Activated B cell treated with CpG ODN at 0.5 μM for 24 hours (primary cell): ENCODE results near the gene ATP8A2. TPM values are rescaled to one million over a fixed set of nuclear protein-coding genes. Genes with fewer than 3 reads are reported as not detected.

ENCODE experiments used
- ATAC-seq: fragments of 200-7000 bp; cut with Tn5 transposase; one replicate; pipeline ENCODE4 v1.10.0; 2021; ENCODE audit warnings: low read depth, mild to moderate bottlenecking, moderate library complexity
- CTCF ChIA-PET: fragments of 350-600 bp; sonication (Branson Sonifier 250); formaldehyde crosslinking; loops from one replicate; lab custom pipeline; 2021; ENCODE audit warnings: antibody characterized with exemption; lab: Charles Lee
- POLR2A ChIA-PET: fragments of 350-600 bp; sonication (Branson Sonifier 250); formaldehyde crosslinking; loops from one replicate; lab custom pipeline; 2021; ENCODE audit warnings: antibody characterized with exemption; lab: Charles Lee
- DNase-seq: peaks from one replicate; pipeline ENCODE4 v3.0.0; 2022
- H3K27ac Mint-ChIP-seq: one replicate; pipeline ENCODE4 v1.8.0; 2020; ENCODE audit warnings: mixed read lengths
- H3K27me3 Mint-ChIP-seq: one replicate; pipeline ENCODE4 v1.8.0; 2021; ENCODE audit warnings: mixed read lengths
- H3K36me3 Mint-ChIP-seq: one replicate; pipeline ENCODE4 v1.8.0; 2021; ENCODE audit warnings: low read depth, mixed read lengths
- H3K4me1 Mint-ChIP-seq: one replicate; pipeline ENCODE4 v1.8.0; 2021; ENCODE audit warnings: mixed read lengths
- H3K4me3 Mint-ChIP-seq: one replicate; pipeline ENCODE4 v1.8.0; 2020; ENCODE audit warnings: mild to moderate bottlenecking, mixed read lengths
- H3K9me3 Mint-ChIP-seq: one replicate; pipeline ENCODE4 v1.8.0; 2020; ENCODE audit warnings: mixed read lengths
- CTCF ChIP-seq: fragments of 200-600 bp; IDR thresholded peaks from one replicate; pipeline ENCODE4 v1.8.0; 2022; ENCODE audit warnings: antibody characterized with exemption, mild to moderate bottlenecking
- intact Hi-C: fragments of 100-400 bp; cut with micrococcal nuclease; formaldehyde crosslinking; loops from one replicate; pipeline ENCODE4 v1.15.1; 2024
- total RNA-seq: library from RNA; stranded (reverse); gene quantifications from 2 replicates; pipeline ENCODE4 v1.2.3, GENCODE V29; 2022

ATP8A2 gene
- total RNA-seq, 1 donor from 2014 or later: not detected

DNA sequence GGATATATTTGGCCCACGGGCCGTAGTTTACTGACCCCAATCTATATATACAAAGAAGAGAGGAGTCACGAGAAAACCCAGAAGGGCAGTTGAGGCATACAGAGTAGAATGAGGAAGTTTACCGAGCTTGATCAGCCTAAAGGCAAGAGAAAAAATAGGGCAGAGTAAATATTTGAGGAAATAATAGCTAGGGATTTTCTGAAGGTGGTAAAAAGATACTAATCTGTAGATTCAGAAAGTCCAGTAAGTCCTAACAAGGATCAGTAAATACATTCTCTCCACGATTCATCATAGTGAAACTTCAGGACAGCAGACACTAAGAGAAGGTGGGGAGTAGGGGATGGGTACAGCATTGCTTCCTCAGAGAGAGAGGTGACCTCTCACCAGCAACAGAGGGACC lies 248.1 kb downstream of the ATP8A2 start:
- H3K27ac Mint-ChIP-seq: no peak overlapping the region
- H3K4me1 Mint-ChIP-seq: no peaks in the 10 kb centered on the region
- H3K36me3 Mint-ChIP-seq: no peaks in the 10 kb centered on the region
- ChIA-PET CTCF (no interaction called here), POLR2A (no interaction called here)
- TF ChIP-seq CTCF: no peak
- H3K9me3 Mint-ChIP-seq: no peaks in the 10 kb centered on the region
- ATAC-seq (no peak), DNase-seq (no peak)
- no peak overlapping the region for H3K4me3 Mint-ChIP-seq
- intact Hi-C loops: no loop called here
- peaks cover 3% of the 10 kb centered on the region for H3K27me3 Mint-ChIP-seq

DNA sequence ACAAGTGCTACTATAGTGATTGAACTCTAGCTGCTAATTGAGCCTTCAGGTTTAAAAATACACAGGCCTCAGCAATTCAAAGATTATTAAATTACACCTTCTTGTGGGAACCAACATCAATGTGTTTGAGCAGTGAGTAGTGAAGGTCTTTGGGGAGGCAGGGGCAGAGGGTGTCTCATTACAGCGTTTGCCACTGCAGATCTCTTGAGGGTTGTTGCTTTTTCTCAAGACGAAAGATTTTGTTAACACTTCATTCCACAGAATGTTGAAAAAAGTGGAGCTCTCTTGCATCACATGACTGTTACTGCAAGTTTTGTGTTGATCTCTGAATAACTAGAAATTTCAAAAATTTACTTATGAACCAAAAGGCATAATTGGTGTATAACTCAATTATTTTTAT lies 253.6 kb downstream of the ATP8A2 start:
- CTCF ChIA-PET: no interaction called here
- Mint-ChIP-seq H3K9me3 (peaks cover 4% of the 10 kb centered on the region), H3K36me3 (no peaks in the 10 kb centered on the region), H3K27me3 (no peaks in the 10 kb centered on the region), H3K4me1 (no peaks in the 10 kb centered on the region), H3K4me3 (no peak overlapping the region), H3K27ac (no peak overlapping the region)
- POLR2A ChIA-PET: no interaction called here
- ATAC-seq: no peak
- intact Hi-C loops: no loop called here
- no peak for DNase-seq
- no peak for TF ChIP-seq CTCF

GRCh38 chr13:25630329-25630900 lies 258.6 kb downstream of the ATP8A2 start:
- peaks cover 3% of the 10 kb centered on the region for H3K27me3 Mint-ChIP-seq

DNA sequence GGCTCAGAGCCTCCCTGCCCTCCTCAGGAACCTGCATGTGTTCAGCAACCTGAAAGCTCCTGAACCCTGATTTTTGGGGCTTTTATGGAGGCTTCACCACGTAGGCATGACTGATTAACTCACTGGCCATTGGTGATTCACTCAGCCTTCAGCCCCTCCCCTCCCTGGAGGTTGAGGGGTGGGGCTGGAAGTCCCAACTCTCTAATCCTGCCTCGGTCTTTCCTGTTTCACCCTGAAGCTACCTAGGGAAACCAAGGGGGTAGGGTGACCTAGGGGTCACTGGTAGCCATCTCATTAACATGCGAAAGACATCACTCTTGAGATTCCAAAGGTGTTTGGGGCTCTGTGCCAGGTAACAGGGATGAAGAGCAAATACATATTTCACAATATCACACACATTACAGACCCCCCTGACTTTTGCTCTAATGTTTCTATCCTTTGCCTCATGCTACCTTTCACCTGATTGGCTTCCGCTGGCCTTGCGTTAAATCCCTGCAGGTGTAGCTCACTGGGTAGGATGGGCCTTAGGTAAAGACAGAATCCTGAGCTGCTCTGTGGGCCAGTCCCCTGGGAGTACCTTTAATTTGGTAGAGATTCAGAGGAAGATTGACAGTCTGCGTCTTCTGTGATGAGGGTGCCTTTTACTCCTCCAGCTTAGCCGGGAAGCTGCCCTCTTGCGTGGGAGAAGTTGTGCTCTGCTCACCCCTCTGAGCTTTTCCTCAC lies 260.6 kb downstream of the ATP8A2 start:
- no peaks in the 10 kb centered on the region for H3K9me3 Mint-ChIP-seq
- ChIA-PET CTCF (no interaction called here), POLR2A (no interaction called here)
- H3K36me3 Mint-ChIP-seq: no peaks in the 10 kb centered on the region
- DNase-seq (no peak), ATAC-seq (no peak)
- no peak overlapping the region for H3K27ac Mint-ChIP-seq
- no peak for TF ChIP-seq CTCF
- H3K27me3 Mint-ChIP-seq: peaks cover 3% of the 10 kb centered on the region
- H3K4me3 Mint-ChIP-seq: no peak overlapping the region
- intact Hi-C loops: no loop called here
- H3K4me1 Mint-ChIP-seq: no peaks in the 10 kb centered on the region

More at GRCh38 chr13:25630329-25630900, 258.6 kb downstream of the ATP8A2 start:
- ATAC-seq (no peak), DNase-seq (no peak)
- H3K27ac Mint-ChIP-seq: no peak overlapping the region
- no peak for TF ChIP-seq CTCF
- H3K36me3 Mint-ChIP-seq: no peaks in the 10 kb centered on the region
- ChIA-PET CTCF (no interaction called here), POLR2A (no interaction called here)
- H3K4me3 Mint-ChIP-seq: no peak overlapping the region
- no peaks in the 10 kb centered on the region for H3K4me1 Mint-ChIP-seq
- intact Hi-C loops: no loop called here
- H3K9me3 Mint-ChIP-seq: peaks cover 4% of the 10 kb centered on the region

DNA sequence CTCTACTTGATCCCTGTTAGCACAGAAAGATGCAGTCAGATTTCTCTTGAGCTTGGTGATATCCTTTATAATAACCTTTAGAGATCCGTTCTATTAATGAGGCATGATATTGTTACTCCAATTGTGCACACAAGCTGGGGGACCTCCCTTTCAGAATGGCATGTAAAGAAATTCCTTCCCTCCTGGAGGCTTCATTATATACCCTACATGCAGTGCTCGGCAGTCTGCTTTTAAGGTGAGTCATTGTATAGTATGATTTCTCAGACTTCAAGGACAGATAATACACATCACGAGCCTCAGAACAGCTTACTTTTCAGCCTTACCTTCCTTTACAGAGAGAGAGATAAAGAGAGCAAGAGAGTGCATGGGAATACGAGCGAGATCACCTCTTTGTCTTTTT lies 261.3 kb downstream of the ATP8A2 start:
- no peak overlapping the region for H3K4me3 Mint-ChIP-seq
- DNase-seq: no peak
- H3K4me1 Mint-ChIP-seq: no peaks in the 10 kb centered on the region
- no peak overlapping the region for H3K27ac Mint-ChIP-seq
- ChIA-PET POLR2A (no interaction called here), CTCF (no interaction called here)
- no peaks in the 10 kb centered on the region for H3K36me3 Mint-ChIP-seq
- H3K9me3 Mint-ChIP-seq: no peaks in the 10 kb centered on the region
- no peak for TF ChIP-seq CTCF
- H3K27me3 Mint-ChIP-seq: peaks cover 3% of the 10 kb centered on the region
- ATAC-seq: no peak
- intact Hi-C loops: no loop called here
